ENCODE data around the gene BCKDHA. TPM values are rescaled to one million over a fixed set of nuclear protein-coding genes. Genes with fewer than 3 reads are reported as not detected.
"Not testable (repeated sequence)": the region's sequence is repeated elsewhere in the genome, so short reads cannot be mapped to it uniquely, and the experiment has no call there.

Gene BCKDHA
- total and polyA plus RNA-seq, 4 donors: 20.0 to 32.4 (median 28.4) TPM

GRCh38 chr19:41452584-41453275, 55.1 kb downstream of the BCKDHA start:
- H3K4me3 ChIP-seq (ENCODE audit: low read depth, low read length): no peak overlapping the region
- H3K4me1 ChIP-seq (ENCODE audit: control insufficient read depth, insufficient read depth, low read length): peaks cover 6% of the 10 kb centered on the region
- H3K36me3 ChIP-seq (ENCODE audit: control insufficient read depth, insufficient read depth, low read length): no peaks in the 10 kb centered on the region
- 68% methylated on average over 5 of the region's 6 CpGs for WGBS (ENCODE audit: insufficient coverage)
- H3K27me3 ChIP-seq (ENCODE audit: control insufficient read depth, insufficient read depth, low read length): no peaks in the 10 kb centered on the region
- no peak overlapping the region for H3K27ac ChIP-seq (ENCODE audit: low read depth, low read length)
- no peaks in the 10 kb centered on the region for H3K9me3 ChIP-seq (ENCODE audit: control insufficient read depth, insufficient read depth, low read length)
- no peak for DNase-seq (ENCODE audit: low read depth in 4 of 6, low spot score in 6 of 6)

- H3K4me3 ChIP-seq (ENCODE audit: low read depth, low read length): no peak overlapping the region
- WGBS (ENCODE audit: insufficient coverage): 38% methylated on average over 1 of the region's 2 CpGs
- H3K27me3 ChIP-seq (ENCODE audit: control insufficient read depth, insufficient read depth, low read length): peaks cover 5% of the 10 kb centered on the region
These were observed 58.3 kb downstream of the BCKDHA start for GRCh38 chr19:41455936-41456335.

GRCh38 chr19:41456342-41456918, 58.8 kb downstream of the BCKDHA start:
- no peak overlapping the region for H3K27ac ChIP-seq (ENCODE audit: low read depth, low read length)
- H3K27me3 ChIP-seq (ENCODE audit: control insufficient read depth, insufficient read depth, low read length): peaks cover 5% of the 10 kb centered on the region
- no peaks in the 10 kb centered on the region for H3K36me3 ChIP-seq (ENCODE audit: control insufficient read depth, insufficient read depth, low read length)
- no CpG with 5 or more reads among the region's 7 CpGs for WGBS (ENCODE audit: insufficient coverage)
- DNase-seq (ENCODE audit: low read depth in 4 of 6, low spot score in 6 of 6): no peak
- H3K4me1 ChIP-seq (ENCODE audit: control insufficient read depth, insufficient read depth, low read length): no peaks in the 10 kb centered on the region
- H3K4me3 ChIP-seq (ENCODE audit: low read depth, low read length): no peak overlapping the region
- no peaks in the 10 kb centered on the region for H3K9me3 ChIP-seq (ENCODE audit: control insufficient read depth, insufficient read depth, low read length)

More at GRCh38 chr19:41455936-41456335, 58.3 kb downstream of the BCKDHA start:
- Histone ChIP-seq H3K9me3 (ENCODE audit: control insufficient read depth, insufficient read depth, low read length) (no peaks in the 10 kb centered on the region), H3K36me3 (ENCODE audit: control insufficient read depth, insufficient read depth, low read length) (no peaks in the 10 kb centered on the region), H3K4me1 (ENCODE audit: control insufficient read depth, insufficient read depth, low read length) (no peaks in the 10 kb centered on the region), H3K27ac (ENCODE audit: low read depth, low read length) (no peak overlapping the region)
- no peak for DNase-seq (ENCODE audit: low read depth in 4 of 6, low spot score in 6 of 6)

GRCh38 chr19:41457241-41457640, 59.6 kb downstream of the BCKDHA start:
- no peaks in the 10 kb centered on the region for H3K4me1 ChIP-seq (ENCODE audit: control insufficient read depth, insufficient read depth, low read length)
- DNase-seq (ENCODE audit: low read depth in 4 of 6, low spot score in 6 of 6): no peak
- no CpG with 5 or more reads among the region's 1 CpG for WGBS (ENCODE audit: insufficient coverage)
- H3K27ac ChIP-seq (ENCODE audit: low read depth, low read length): no peak overlapping the region
- H3K4me3 ChIP-seq (ENCODE audit: low read depth, low read length): no peak overlapping the region
- peaks cover 5% of the 10 kb centered on the region for H3K27me3 ChIP-seq (ENCODE audit: control insufficient read depth, insufficient read depth, low read length)
- no peaks in the 10 kb centered on the region for H3K9me3 ChIP-seq (ENCODE audit: control insufficient read depth, insufficient read depth, low read length)
- H3K36me3 ChIP-seq (ENCODE audit: control insufficient read depth, insufficient read depth, low read length): no peaks in the 10 kb centered on the region

- no peak overlapping the region for H3K27ac ChIP-seq (ENCODE audit: low read depth, low read length)
- DNase-seq (ENCODE audit: low read depth in 4 of 6, low spot score in 6 of 6): no peak
- peaks cover 15% of the 10 kb centered on the region for H3K27me3 ChIP-seq (ENCODE audit: control insufficient read depth, insufficient read depth, low read length)
- H3K36me3 ChIP-seq (ENCODE audit: control insufficient read depth, insufficient read depth, low read length): no peaks in the 10 kb centered on the region
- no peaks in the 10 kb centered on the region for H3K4me1 ChIP-seq (ENCODE audit: control insufficient read depth, insufficient read depth, low read length)
- WGBS (ENCODE audit: insufficient coverage): 63% methylated on average over 6 of the region's 6 CpGs
- H3K9me3 ChIP-seq (ENCODE audit: control insufficient read depth, insufficient read depth, low read length): no peaks in the 10 kb centered on the region
- no peak overlapping the region for H3K4me3 ChIP-seq (ENCODE audit: low read depth, low read length)
These were observed 64.9 kb downstream of the BCKDHA start for GRCh38 chr19:41462497-41462896.

- 76% methylated on average over 4 of the region's 22 CpGs for WGBS (ENCODE audit: insufficient coverage)
These were observed 65.9 kb downstream of the BCKDHA start for GRCh38 chr19:41463257-41464256.

More at GRCh38 chr19:41463257-41464256, 65.9 kb downstream of the BCKDHA start:
- H3K4me1 ChIP-seq (ENCODE audit: control insufficient read depth, insufficient read depth, low read length); H3K9me3 ChIP-seq (ENCODE audit: control insufficient read depth, insufficient read depth, low read length); H3K4me3 ChIP-seq (ENCODE audit: low read depth, low read length); DNase-seq (ENCODE audit: low read depth in 4 of 6, low spot score in 6 of 6); H3K27ac ChIP-seq (ENCODE audit: low read depth, low read length); H3K36me3 ChIP-seq (ENCODE audit: control insufficient read depth, insufficient read depth, low read length): not testable (repeated sequence)
- H3K27me3 ChIP-seq (ENCODE audit: control insufficient read depth, insufficient read depth, low read length): peaks cover 15% of the 10 kb centered on the region

Small RNAs within 50 kb of the gene (small RNA-seq; reads per million reads assigned to genes)
- not detected for gene RF00017 (ENCODE audit: low replicate concordance)

Other genes with a start within 250 kb of the BCKDHA start
- 1 to 10 TPM in 1 of 2 donors, under 1 TPM in 1; 0.44 to 3.2 TPM for gene CYP2S1, start 204.6 kb upstream of the BCKDHA start, total RNA-seq
- gene CYP2S1, start 204.6 kb upstream of the BCKDHA start, polyA plus RNA-seq (ENCODE audit: insufficient read length in 2 of 2): 1 to 10 TPM; 3.8 to 4.8 TPM
- gene AXL, start 178.6 kb upstream of the BCKDHA start, total RNA-seq: 10 to 100 TPM; 26.5 to 44.1 TPM
- gene AXL, start 178.6 kb upstream of the BCKDHA start, polyA plus RNA-seq (ENCODE audit: insufficient read length in 2 of 2): 10 to 100 TPM; 23.7 to 24.8 TPM
- gene HNRNPUL1, start 133.4 kb upstream of the BCKDHA start, total RNA-seq: 10 to 100 TPM; 64.3 to 99.3 TPM
- gene HNRNPUL1, start 133.4 kb upstream of the BCKDHA start, polyA plus RNA-seq (ENCODE audit: insufficient read length in 2 of 2): 100 to 1,000 TPM; 172 to 190 TPM
- 10 to 100 TPM in 1 of 2 donors, 1 to 10 TPM in 1; 8.8 to 16.9 TPM for gene CCDC97, start 87.6 kb upstream of the BCKDHA start, total RNA-seq
- gene CCDC97, start 87.6 kb upstream of the BCKDHA start, polyA plus RNA-seq (ENCODE audit: insufficient read length in 2 of 2): 10 to 100 TPM; 36.3 to 37.6 TPM
- gene TGFB1, start 43.9 kb upstream of the BCKDHA start, total RNA-seq: 1 to 10 TPM; 6.6 to 7.4 TPM
- gene TGFB1, start 43.9 kb upstream of the BCKDHA start, polyA plus RNA-seq (ENCODE audit: insufficient read length in 2 of 2): 10 to 100 TPM; 30.1 to 31.5 TPM
- 1 to 10 TPM; 2.4 to 5.6 TPM for gene B9D2, start 33.7 kb upstream of the BCKDHA start, total RNA-seq
- 1 to 10 TPM; 8.4 to 9.3 TPM for gene B9D2, start 33.7 kb upstream of the BCKDHA start, polyA plus RNA-seq (ENCODE audit: insufficient read length in 2 of 2)
- 10 to 100 TPM in 1 of 2 donors, 1 to 10 TPM in 1; 8.1 to 16.8 TPM for gene TMEM91, start 21.3 kb upstream of the BCKDHA start, total RNA-seq
- 10 to 100 TPM; 36.9 to 37.5 TPM for gene TMEM91, start 21.3 kb upstream of the BCKDHA start, polyA plus RNA-seq (ENCODE audit: insufficient read length in 2 of 2)
- 10 to 100 TPM in 1 of 2 donors, 1 to 10 TPM in 1; 7.7 to 10.7 TPM for gene EXOSC5, start 459 bp upstream of the BCKDHA start, total RNA-seq
- 10 to 100 TPM; 18.3 to 20.5 TPM for gene EXOSC5, start 459 bp upstream of the BCKDHA start, polyA plus RNA-seq (ENCODE audit: insufficient read length in 2 of 2)
- gene B3GNT8, start 29.6 kb downstream of the BCKDHA start, total RNA-seq: 1 to 10 TPM in 1 of 2 donors, under 1 TPM in 1; 0.50 to 7.8 TPM
- gene B3GNT8, start 29.6 kb downstream of the BCKDHA start, polyA plus RNA-seq (ENCODE audit: insufficient read length in 2 of 2): 1 to 10 TPM in 1 of 2 donors, under 1 TPM in 1; 0.52 to 3.0 TPM
- 10 to 100 TPM; 20.3 to 29.2 TPM for gene DMAC2, start 42.1 kb downstream of the BCKDHA start, total RNA-seq
- 10 to 100 TPM; 50.9 to 51.2 TPM for gene DMAC2, start 42.1 kb downstream of the BCKDHA start, polyA plus RNA-seq (ENCODE audit: insufficient read length in 2 of 2)
- not detected for gene ERICH4, start 45.3 kb downstream of the BCKDHA start, total RNA-seq
- under 1 TPM in 1 of 2 donors, not detected in 1; 0.39 TPM for gene ERICH4, start 45.3 kb downstream of the BCKDHA start, polyA plus RNA-seq (ENCODE audit: insufficient read length in 2 of 2)
- gene CEACAM21, start 178.3 kb downstream of the BCKDHA start, total RNA-seq: 10 to 100 TPM in 1 of 2 donors, 1 to 10 TPM in 1; 5.1 to 11.9 TPM
- gene CEACAM21, start 178.3 kb downstream of the BCKDHA start, polyA plus RNA-seq (ENCODE audit: insufficient read length in 2 of 2): 10 to 100 TPM; 10.7 to 11.3 TPM
- gene CEACAM4, start 229.3 kb downstream of the BCKDHA start, total RNA-seq: 1 to 10 TPM in 1 of 2 donors, under 1 TPM in 1; 0.17 to 1.1 TPM
- not detected for gene CEACAM4, start 229.3 kb downstream of the BCKDHA start, polyA plus RNA-seq (ENCODE audit: insufficient read length in 2 of 2)